B cell (primary cell): ENCODE data around the gene AMH. TPM values are rescaled to one million over a fixed set of nuclear protein-coding genes. Genes with fewer than 3 reads are reported as not detected.

ENCODE experiments used
- ATAC-seq: fragments of 200-7000 bp; cut with Tn5 transposase; one replicate; pipeline ENCODE4 v1.10.0; 2021; ENCODE audit warnings: low read depth, mild to moderate bottlenecking, moderate number of reproducible peaks, moderate library complexity
- CTCF ChIA-PET: fragments of 350-600 bp; sonication (Branson Sonifier 250); formaldehyde crosslinking; loops from one replicate; lab custom pipeline; 2021; ENCODE audit warnings: antibody characterized with exemption, inconsistent platforms; lab: Charles Lee
- POLR2A ChIA-PET: fragments of 350-600 bp; sonication (Branson Sonifier 250); formaldehyde crosslinking; loops from one replicate; lab custom pipeline; 2021; ENCODE audit warnings: antibody characterized with exemption; lab: Charles Lee
- DNase-seq: peaks from one replicate; pipeline ENCODE4 v3.0.0; 2013
- H2AFZ ChIP-seq: 2 replicates; pipeline ENCODE4 v1.6.1; 2012; ENCODE audit warnings: mild to moderate bottlenecking, low read depth, low read length; ENCODE audit not compliant: insufficient read depth, poor library complexity, severe bottlenecking
- H3K27ac ChIP-seq, 2 donors: 1 replicate in 1 of 2; 2 replicates in 1 of 2; pipeline ENCODE4 v1.5.1; 2012 to 2013; ENCODE audit warnings: low read length in 2 of 2, mild to moderate bottlenecking in 2 of 2, moderate library complexity in 1 of 2
- H3K27me3 ChIP-seq, 4 experiments: fragments of 200-600 bp in 1 of 4; sonication (generic) in 1 of 4; replicated peaks in 1 of 4; 1 replicate in 2 of 4; 2 replicates in 2 of 4; pipeline versions ENCODE4 v1.6.1 to v1.7.0; 2013 to 2016; ENCODE audit warnings: low read length in 3 of 4, mild to moderate bottlenecking in 2 of 4, mixed read lengths in 1 of 4, moderate library complexity in 1 of 4; ENCODE audit not compliant: insufficient read depth in 4 of 4, control insufficient read depth in 3 of 4; ENCODE audit errors: control extremely low read depth in 1 of 4
- H3K36me3 ChIP-seq, 2 experiments: replicated peaks in 1 of 2; 1 replicate in 1 of 2; 2 replicates in 1 of 2; pipeline versions ENCODE4 v1.6.1 to v1.7.1; 2013; ENCODE audit warnings: low read length in 1 of 2; ENCODE audit not compliant: insufficient read depth in 2 of 2, control insufficient read depth in 1 of 2; ENCODE audit errors: control extremely low read depth in 1 of 2, extremely low read depth in 1 of 2
- H3K4me1 ChIP-seq, 2 donors: fragments of 200-600 bp in 1 of 2; sonication (generic) in 1 of 2; 1 replicate in 1 of 2; 2 replicates in 1 of 2; pipeline versions ENCODE4 v1.5.1 to v1.6.1; 2013 to 2017; ENCODE audit warnings: low read length in 2 of 2; ENCODE audit not compliant: control insufficient read depth in 2 of 2, insufficient read depth in 2 of 2
- H3K4me2 ChIP-seq: replicated peaks from 2 replicates; pipeline ENCODE3; 2012; ENCODE audit warnings: mild to moderate bottlenecking, low read depth, low read length; ENCODE audit not compliant: poor library complexity, severe bottlenecking
- H3K4me3 ChIP-seq, 5 experiments: fragments of 200-600 bp in 1 of 5; sonication (generic) in 1 of 5; 1 replicate in 3 of 5; 2 replicates in 2 of 5; pipeline versions ENCODE4 v1.5.1 to v1.7.0; 2011 to 2016; ENCODE audit warnings: low read length in 4 of 5, mild to moderate bottlenecking in 4 of 5, low read depth in 2 of 5, control low read depth in 1 of 5, moderate library complexity in 1 of 5; ENCODE audit not compliant: insufficient read depth in 1 of 5; ENCODE audit errors: control extremely low read depth in 1 of 5, extremely low read depth in 1 of 5
- H3K79me2 ChIP-seq: fragments of 200-600 bp; sonication (generic); one replicate; pipeline ENCODE4 v1.6.0; 2016; ENCODE audit warnings: low read length; ENCODE audit not compliant: control insufficient read depth, insufficient read depth
- H3K9ac ChIP-seq: fragments of 200-600 bp; sonication (generic); 2 replicates; pipeline ENCODE4 v1.6.1; 2017; ENCODE audit warnings: mild to moderate bottlenecking, low read length, moderate library complexity
- H3K9me3 ChIP-seq, 3 donors: one replicate each; pipeline versions ENCODE4 v1.6.1 to v1.7.1; 2013; ENCODE audit warnings: low read length in 2 of 3; ENCODE audit not compliant: control insufficient read depth in 2 of 3, insufficient read depth in 1 of 3; ENCODE audit errors: control extremely low read depth in 1 of 3
- H4K20me1 ChIP-seq: 2 replicates; pipeline ENCODE4 v1.6.0; 2012; ENCODE audit warnings: mild to moderate bottlenecking, low read length; ENCODE audit not compliant: insufficient read depth, control insufficient read depth, poor library complexity, severe bottlenecking
- H3K27ac Mint-ChIP-seq: one replicate; pipeline ENCODE4 v1.8.0; 2021; ENCODE audit warnings: mixed read lengths
- H3K27me3 Mint-ChIP-seq: one replicate; pipeline ENCODE4 v1.8.0; 2021; ENCODE audit warnings: mixed read lengths
- H3K4me1 Mint-ChIP-seq: one replicate; pipeline ENCODE4 v1.8.0; 2021; ENCODE audit warnings: mixed read lengths
- H3K4me3 Mint-ChIP-seq: one replicate; pipeline ENCODE4 v1.8.0; 2021; ENCODE audit warnings: mixed read lengths
- H3K9me3 Mint-ChIP-seq: one replicate; pipeline ENCODE4 v1.8.0; 2022; ENCODE audit warnings: mixed read lengths; ENCODE audit not compliant: insufficient read depth
- EZH2 ChIP-seq: IDR thresholded peaks from 2 replicates; pipeline ENCODE4 v1.6.1; 2012; ENCODE audit warnings: borderline replicate concordance, low read depth, mild to moderate bottlenecking, moderate library complexity, low read length; ENCODE audit not compliant: insufficient read depth, poor library complexity, severe bottlenecking
- WGBS: methylation state at CpG from one replicate; pipeline ENCODE4 v1.1.5; 2013; ENCODE audit warnings: missing lambda C conversion rate; ENCODE audit not compliant: insufficient coverage; 5-methylcytosine and 5-hydroxymethylcytosine counted together
- intact Hi-C: fragments of 100-400 bp; cut with micrococcal nuclease; formaldehyde crosslinking; loops from one replicate; pipeline ENCODE4 v1.10.0; 2022
- polyA plus RNA-seq: library from polyadenylated mRNA; depleted of rRNA; stranded (reverse); fragments of >200 nt; gene quantifications from 2 replicates; pipeline ENCODE4 v1.2.3, GENCODE V29; 2012
- total RNA-seq, 2 donors: library from RNA; stranded (reverse); fragments of 120-200 nt in 1 of 2; gene quantifications; 1 replicate in 1 of 2; 2 replicates in 1 of 2; pipeline versions ENCODE4 v1.2.3 to v1.2.4, GENCODE V29; 2013 to 2022
- TF ChIP-seq, protein P1 (sequence below): fragments of 200-600 bp; IDR thresholded peaks from one replicate; pipeline ENCODE4 v1.8.0; 2022; ENCODE audit warnings: antibody characterized with exemption, mild to moderate bottlenecking

The AMH gene
- total and polyA plus RNA-seq, 2 donors (not counting 1 experiment from before 2014, with no cell fraction given) = 1.5 to 4.5 TPM

- Histone ChIP-seq H3K79me2 (peaks cover 58% of the 10 kb centered on the region), H3K4me3 (peak overlapping the region in 1 of 5 experiments; percentile 9), H3K36me3 (peaks cover 0 to 23% of the 10 kb centered on the region in 2 experiments), H4K20me1 (peaks cover 52% of the 10 kb centered on the region), H3K27ac (peak overlapping the region in 1 of 2 donors; percentile 55), H3K27me3 (no peaks in the 10 kb centered on the region), H3K4me2 (peak overlapping the region; percentile 72), H2AFZ (no peak overlapping the region), H3K4me1 (peaks cover 27 to 61% of the 10 kb centered on the region in 2 donors), H3K9me3 (peaks cover 0 to 3% (median 0%) of the 10 kb centered on the region in 3 donors), H3K9ac (peak overlapping the region; percentile 23)
- no peaks in the 10 kb centered on the region for H3K9me3 Mint-ChIP-seq
- 47% methylated on average over 26 of the region's 26 CpGs for WGBS
- peak overlapping the region; percentile 81 for H3K4me3 Mint-ChIP-seq
- no peaks in the 10 kb centered on the region for H3K27me3 Mint-ChIP-seq
- peak overlapping the region; percentile 64 for H3K27ac Mint-ChIP-seq
- ChIA-PET CTCF (interaction anchor here (1.0 to 3.7 kb wide), 7 partner anchors 10 to 342 kb away, joined by 3 to 22 read pairs (median 4); no protein-coding TSS in a partner anchor), POLR2A (interaction anchor here (0.8 to 2.3 kb wide), 12 partner anchors 7 to 99 kb away, joined by 3 to 8 read pairs (median 3); partner anchors contain the start of genes LINGO3 and PEAK3)
- intact Hi-C loops = no loop called here
- DNase-seq (no peak), ATAC-seq (no peak)
- no peak for TF ChIP-seq EZH2
- TF ChIP-seq, protein P1, sequence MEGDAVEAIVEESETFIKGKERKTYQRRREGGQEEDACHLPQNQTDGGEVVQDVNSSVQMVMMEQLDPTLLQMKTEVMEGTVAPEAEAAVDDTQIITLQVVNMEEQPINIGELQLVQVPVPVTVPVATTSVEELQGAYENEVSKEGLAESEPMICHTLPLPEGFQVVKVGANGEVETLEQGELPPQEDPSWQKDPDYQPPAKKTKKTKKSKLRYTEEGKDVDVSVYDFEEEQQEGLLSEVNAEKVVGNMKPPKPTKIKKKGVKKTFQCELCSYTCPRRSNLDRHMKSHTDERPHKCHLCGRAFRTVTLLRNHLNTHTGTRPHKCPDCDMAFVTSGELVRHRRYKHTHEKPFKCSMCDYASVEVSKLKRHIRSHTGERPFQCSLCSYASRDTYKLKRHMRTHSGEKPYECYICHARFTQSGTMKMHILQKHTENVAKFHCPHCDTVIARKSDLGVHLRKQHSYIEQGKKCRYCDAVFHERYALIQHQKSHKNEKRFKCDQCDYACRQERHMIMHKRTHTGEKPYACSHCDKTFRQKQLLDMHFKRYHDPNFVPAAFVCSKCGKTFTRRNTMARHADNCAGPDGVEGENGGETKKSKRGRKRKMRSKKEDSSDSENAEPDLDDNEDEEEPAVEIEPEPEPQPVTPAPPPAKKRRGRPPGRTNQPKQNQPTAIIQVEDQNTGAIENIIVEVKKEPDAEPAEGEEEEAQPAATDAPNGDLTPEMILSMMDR = no peak
- peaks cover 38% of the 10 kb centered on the region for H3K4me1 Mint-ChIP-seq
These were observed 45.7 kb downstream of the AMH start for GRCh38 chr19:2294687-2295335.

- no peaks in the 10 kb centered on the region for H3K9me3 Mint-ChIP-seq
- DNase-seq (no peak), ATAC-seq (no peak)
- Histone ChIP-seq H3K9ac (no peak overlapping the region), H3K27me3 (no peaks in the 10 kb centered on the region), H3K4me2 (no peak overlapping the region), H3K9me3 (peaks cover 0 to 6% (median 0%) of the 10 kb centered on the region in 3 donors), H3K4me1 (peaks cover 38 to 72% of the 10 kb centered on the region in 2 donors), H3K36me3 (peaks cover 0 to 23% of the 10 kb centered on the region in 2 experiments), H3K79me2 (peaks cover 49% of the 10 kb centered on the region), H2AFZ (no peak overlapping the region), H3K4me3 (no peak overlapping the region), H4K20me1 (peaks cover 56% of the 10 kb centered on the region), H3K27ac (no peak overlapping the region)
- POLR2A ChIA-PET = interaction anchor here (1.0 to 1.5 kb wide), 3 partner anchors 11 to 32 kb away, joined by 3 to 4 read pairs (median 4); partner anchors contain the start of gene LINGO3
- intact Hi-C loops = no loop called here
- WGBS = 91% methylated on average over 15 of the region's 16 CpGs
- peaks cover 42% of the 10 kb centered on the region for H3K4me1 Mint-ChIP-seq
- peak overlapping the region; percentile 26 for H3K27ac Mint-ChIP-seq
- no peak overlapping the region for H3K4me3 Mint-ChIP-seq
- H3K27me3 Mint-ChIP-seq = no peaks in the 10 kb centered on the region
- CTCF ChIA-PET = interaction anchor here (1.0 to 3.7 kb wide), 3 partner anchors 22 to 46 kb away, joined by 3 to 22 read pairs (median 3); no protein-coding TSS in a partner anchor
- TF ChIP-seq EZH2 = no peak
- TF ChIP-seq, protein P1 = no peak
These were observed 47.0 kb downstream of the AMH start for GRCh38 chr19:2296141-2296540.
